Coronary artery (tissue), 2 donors: ENCODE measurements around the gene GPR52.

ENCODE experiments used
- DNase-seq: peaks from one replicate; pipeline ENCODE4 v3.0.0-alpha.2; 2017; ENCODE audit warnings: low spot score
- H3K27ac ChIP-seq, 2 donors: fragments of 200-600 bp; sonication (generic); one replicate each; pipeline ENCODE4 v1.5.1; 2016 to 2019
- H3K4me3 ChIP-seq: fragments of 200-600 bp; sonication (generic); 2 replicates; pipeline ENCODE4 v1.5.1; 2016; ENCODE audit warnings: mild to moderate bottlenecking, moderate library complexity
- TF ChIP-seq, protein P1 (sequence below): fragments of 200-600 bp; sonication (generic); IDR thresholded peaks from one replicate; pipeline ENCODE4 v1.5.1; 2019; ENCODE audit warnings: antibody characterized with exemption

GPR52 gene

DNA sequence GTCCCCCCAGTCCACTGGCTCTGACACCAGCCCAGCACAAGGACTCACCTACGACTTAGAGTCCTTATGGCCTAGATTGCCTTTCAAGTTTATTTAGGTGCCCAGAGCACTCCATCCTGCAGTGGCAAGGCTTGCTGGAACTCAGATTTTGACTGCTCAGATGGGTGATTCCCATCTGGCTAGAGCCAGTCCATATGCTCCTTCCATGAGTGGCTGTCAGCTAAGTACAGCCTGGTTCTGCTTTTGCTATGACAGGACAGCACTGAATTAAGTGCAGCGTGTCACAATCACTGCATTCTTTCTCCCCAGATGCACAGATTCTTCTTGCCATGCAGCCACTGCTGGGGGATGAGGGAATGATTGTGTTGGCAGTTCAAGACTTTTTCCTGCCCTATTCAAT, 43.8 kb downstream of the GPR52 start:
- DNase-seq, result no peak
- no peak overlapping the region for H3K4me3 ChIP-seq
- TF ChIP-seq, protein P1, sequence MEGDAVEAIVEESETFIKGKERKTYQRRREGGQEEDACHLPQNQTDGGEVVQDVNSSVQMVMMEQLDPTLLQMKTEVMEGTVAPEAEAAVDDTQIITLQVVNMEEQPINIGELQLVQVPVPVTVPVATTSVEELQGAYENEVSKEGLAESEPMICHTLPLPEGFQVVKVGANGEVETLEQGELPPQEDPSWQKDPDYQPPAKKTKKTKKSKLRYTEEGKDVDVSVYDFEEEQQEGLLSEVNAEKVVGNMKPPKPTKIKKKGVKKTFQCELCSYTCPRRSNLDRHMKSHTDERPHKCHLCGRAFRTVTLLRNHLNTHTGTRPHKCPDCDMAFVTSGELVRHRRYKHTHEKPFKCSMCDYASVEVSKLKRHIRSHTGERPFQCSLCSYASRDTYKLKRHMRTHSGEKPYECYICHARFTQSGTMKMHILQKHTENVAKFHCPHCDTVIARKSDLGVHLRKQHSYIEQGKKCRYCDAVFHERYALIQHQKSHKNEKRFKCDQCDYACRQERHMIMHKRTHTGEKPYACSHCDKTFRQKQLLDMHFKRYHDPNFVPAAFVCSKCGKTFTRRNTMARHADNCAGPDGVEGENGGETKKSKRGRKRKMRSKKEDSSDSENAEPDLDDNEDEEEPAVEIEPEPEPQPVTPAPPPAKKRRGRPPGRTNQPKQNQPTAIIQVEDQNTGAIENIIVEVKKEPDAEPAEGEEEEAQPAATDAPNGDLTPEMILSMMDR, result no peak
- no peak overlapping the region for H3K27ac ChIP-seq

DNA sequence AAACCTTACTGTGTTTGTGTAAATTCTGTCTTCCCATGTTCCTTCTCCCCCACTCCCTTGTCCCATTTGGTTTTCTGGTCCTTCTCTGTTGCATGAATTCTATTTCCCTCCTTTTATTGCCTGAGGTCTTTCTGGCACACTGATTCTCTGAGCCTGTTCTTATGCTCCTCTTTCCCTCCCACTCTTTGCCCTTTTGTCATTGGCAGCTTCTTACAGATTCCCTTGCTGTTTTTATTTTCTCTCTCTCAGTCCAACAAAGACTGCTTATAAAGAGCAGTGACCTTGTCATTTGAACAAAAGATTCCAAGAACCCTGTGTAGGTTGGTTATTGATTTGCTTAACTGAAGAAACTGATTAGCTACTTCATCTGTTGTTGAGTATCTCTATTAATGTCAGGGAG, 49.7 kb downstream of the GPR52 start:
- Histone ChIP-seq H3K4me3 (no peak overlapping the region), H3K27ac (no peak overlapping the region)
- TF ChIP-seq, protein P1, result no peak
- no peak for DNase-seq
